Muscle of leg (tissue), 11 donors: Measurements from ENCODE around the gene PEX6. TPM values are rescaled to one million over a fixed set of nuclear protein-coding genes. Genes with fewer than 3 reads are reported as not detected.
A peak's percentile ranks its signal among the peaks of the same experiment; 100 is the strongest.

Experiments used
- DNase-seq: peaks from one replicate; pipeline ENCODE4 v3.0.0; 2013
- H3K27ac ChIP-seq: one replicate; pipeline ENCODE4 v1.5.1; 2013; ENCODE audit warnings: mild to moderate bottlenecking, low read length, control low read depth
- H3K27me3 ChIP-seq: one replicate; pipeline ENCODE4 v1.6.1; 2013; ENCODE audit warnings: low read length; ENCODE audit not compliant: control insufficient read depth, insufficient read depth
- H3K36me3 ChIP-seq: one replicate; pipeline ENCODE4 v1.6.1; 2013; ENCODE audit warnings: low read length; ENCODE audit not compliant: control insufficient read depth, insufficient read depth
- H3K4me1 ChIP-seq: one replicate; pipeline ENCODE4 v1.6.1; 2013; ENCODE audit warnings: low read length; ENCODE audit not compliant: control insufficient read depth, insufficient read depth
- H3K4me3 ChIP-seq: one replicate; pipeline ENCODE4 v1.5.1; 2013; ENCODE audit warnings: low read length, control low read depth
- H3K9me3 ChIP-seq: replicated peaks from 2 replicates; pipeline ENCODE4 v1.6.1; 2013; ENCODE audit warnings: low read depth, low read length; ENCODE audit not compliant: control insufficient read depth
- WGBS: methylation state at CpG from one replicate; pipeline ENCODE4 v1.1.5; 2013; ENCODE audit warnings: missing lambda C conversion rate; ENCODE audit not compliant: insufficient coverage; 5-methylcytosine and 5-hydroxymethylcytosine counted together
- polyA plus RNA-seq, 8 donors: library from polyadenylated mRNA; unstranded; fragments of 120-200 nt; gene quantifications; one replicate each; pipeline versions ENCODE4 v1.2.1 to v1.2.3, GENCODE V29; 2013; ENCODE audit warnings: inconsistent platforms in 1 of 8, low replicate concordance in 1 of 8; ENCODE audit not compliant: insufficient read length in 8 of 8, insufficient read depth in 1 of 8
- total RNA-seq: library from RNA; stranded (reverse); fragments of 120-200 nt; gene quantifications from one replicate; pipeline ENCODE4 v1.2.4, GENCODE V29; 2013

The PEX6 gene
- total and polyA plus RNA-seq, 9 donors = 13.0 to 28.4 (median 17.7) TPM

- no peak overlapping the region for H3K4me3 ChIP-seq
- H3K9me3 ChIP-seq = no peaks in the 10 kb centered on the region
- H3K27me3 ChIP-seq = no peaks in the 10 kb centered on the region
- WGBS = 78% methylated on average over 2 of the region's 5 CpGs
- DNase-seq = no peak
- H3K27ac ChIP-seq = no peak overlapping the region
- peaks cover 60% of the 10 kb centered on the region for H3K36me3 ChIP-seq
- H3K4me1 ChIP-seq = no peaks in the 10 kb centered on the region
Measured at GRCh38 chr6:42938428-42938796, 40.6 kb downstream of the PEX6 start.

GRCh38 chr6:42937548-42938427, 41.2 kb downstream of the PEX6 start:
- Histone ChIP-seq H3K36me3 (peaks cover 58% of the 10 kb centered on the region), H3K27ac (no peak overlapping the region), H3K27me3 (no peaks in the 10 kb centered on the region), H3K4me3 (no peak overlapping the region), H3K4me1 (no peaks in the 10 kb centered on the region), H3K9me3 (no peaks in the 10 kb centered on the region)
- WGBS = 87% methylated on average over 9 of the region's 13 CpGs
- no peak for DNase-seq

GRCh38 chr6:42936398-42936797, 42.6 kb downstream of the PEX6 start:
- H3K4me3 ChIP-seq = no peak overlapping the region
- WGBS = 100% methylated on average over 2 of the region's 11 CpGs
- H3K36me3 ChIP-seq = peaks cover 65% of the 10 kb centered on the region
- H3K27me3 ChIP-seq = no peaks in the 10 kb centered on the region
- peaks cover under 1% of the 10 kb centered on the region for H3K4me1 ChIP-seq
- H3K27ac ChIP-seq = no peak overlapping the region
- no peaks in the 10 kb centered on the region for H3K9me3 ChIP-seq
- no peak for DNase-seq

GRCh38 chr6:42935322-42935721, 43.7 kb downstream of the PEX6 start:
- 99% methylated on average over 7 of the region's 7 CpGs for WGBS
- H3K36me3 ChIP-seq = peaks cover 58% of the 10 kb centered on the region
- H3K27me3 ChIP-seq = no peaks in the 10 kb centered on the region
- no peak overlapping the region for H3K4me3 ChIP-seq
- peaks cover 11% of the 10 kb centered on the region for H3K4me1 ChIP-seq
- no peak for DNase-seq
- H3K27ac ChIP-seq = no peak overlapping the region
- H3K9me3 ChIP-seq = no peaks in the 10 kb centered on the region

GRCh38 chr6:42933205-42933604, 45.8 kb downstream of the PEX6 start:
- peaks cover 19% of the 10 kb centered on the region for H3K4me1 ChIP-seq
- H3K9me3 ChIP-seq = no peaks in the 10 kb centered on the region
- DNase-seq = peak; percentile 31
- no peak overlapping the region for H3K4me3 ChIP-seq
- no CpG with 5 or more reads among the region's 3 CpGs for WGBS
- no peak overlapping the region for H3K27ac ChIP-seq
- H3K27me3 ChIP-seq = no peaks in the 10 kb centered on the region
- peaks cover 42% of the 10 kb centered on the region for H3K36me3 ChIP-seq

GRCh38 chr6:42932412-42932811, 46.6 kb downstream of the PEX6 start:
- Histone ChIP-seq H3K27me3 (no peaks in the 10 kb centered on the region), H3K4me1 (peaks cover 20% of the 10 kb centered on the region), H3K27ac (no peak overlapping the region), H3K4me3 (no peak overlapping the region), H3K9me3 (no peaks in the 10 kb centered on the region), H3K36me3 (peaks cover 34% of the 10 kb centered on the region)
- 50% methylated on average over 1 of the region's 3 CpGs for WGBS
- DNase-seq = no peak

- Histone ChIP-seq H3K9me3 (no peaks in the 10 kb centered on the region), H3K27me3 (peaks cover 6% of the 10 kb centered on the region), H3K36me3 (peaks cover 14% of the 10 kb centered on the region), H3K4me3 (peak overlapping the region; percentile 77), H3K4me1 (peaks cover 20% of the 10 kb centered on the region), H3K27ac (peak overlapping the region; percentile 98)
- peak; percentile 85 for DNase-seq
- WGBS = 0% methylated on average over 4 of the region's 16 CpGs
Measured at GRCh38 chr6:42929821-42930360, 49.1 kb downstream of the PEX6 start.

- under 1% methylated on average over 48 of the region's 63 CpGs for WGBS
- no peaks in the 10 kb centered on the region for H3K9me3 ChIP-seq
- H3K36me3 ChIP-seq = peaks cover 8% of the 10 kb centered on the region
- peak within 1 kb of the TSS; percentile 98 for H3K27ac ChIP-seq
- peak within 1 kb of the TSS; percentile 77 for H3K4me3 ChIP-seq
- H3K4me1 ChIP-seq = peaks cover 20% of the 10 kb centered on the region
- peaks cover 6% of the 10 kb centered on the region for H3K27me3 ChIP-seq
- DNase-seq = peak; percentile 99
Measured at GRCh38 chr6:42928986-42929820, 49.8 kb downstream of the PEX6 start, which contains the start of gene CNPY3. TSS of gene CNPY3 (plus strand) at chr6:42929480. CDS start at chr6:42929571, 91 bp downstream.

- no peaks in the 10 kb centered on the region for H3K9me3 ChIP-seq
- peaks cover 6% of the 10 kb centered on the region for H3K27me3 ChIP-seq
- 8% methylated on average over 8 of the region's 23 CpGs for WGBS
- no peak overlapping the region for H3K27ac ChIP-seq
- H3K4me1 ChIP-seq = peaks cover 9% of the 10 kb centered on the region
- no peak overlapping the region for H3K4me3 ChIP-seq
- no peaks in the 10 kb centered on the region for H3K36me3 ChIP-seq
- DNase-seq = no peak
Measured at GRCh38 chr6:42925248-42925857, 53.6 kb downstream of the PEX6 start.
